ENCODE measurements around the gene MCM5. TPM values are rescaled to one million over a fixed set of nuclear protein-coding genes. Genes with fewer than 3 reads are reported as not detected.

The MCM5 gene
- total RNA-seq, 1 experiment from 2014 or later, result 112 TPM

DNA sequence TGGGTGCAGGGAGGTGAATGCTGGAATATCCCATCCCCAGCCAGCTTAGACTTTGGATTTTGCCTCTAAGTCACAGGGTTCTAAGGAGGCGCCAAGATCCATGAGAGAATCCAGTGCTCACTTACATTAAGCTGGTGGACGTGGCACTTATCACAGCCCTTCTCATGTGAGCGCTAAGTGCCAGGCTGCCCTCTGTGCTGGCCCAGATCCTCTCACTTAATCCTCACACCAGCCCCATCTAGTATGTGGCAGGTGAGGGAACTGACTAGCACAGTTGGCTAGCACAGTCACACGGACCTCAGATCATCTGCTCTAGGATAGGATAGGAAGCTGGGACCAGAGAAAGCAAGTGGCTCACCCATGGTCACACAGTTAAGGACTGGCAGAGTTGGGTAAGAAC is 15.4 kb upstream of the MCM5 start:
- intact Hi-C loops (cut with micrococcal nuclease), result no loop called here
- H3K27me3 ChIP-seq (ENCODE audit: low read length), result no peaks in the 10 kb centered on the region
- BruUV-seq (replicated peaks), result no TSS peak
- no peaks in the 10 kb centered on the region for H3K9me2 ChIP-seq (replicated peaks; ENCODE audit: low read length)
- peaks cover 9% of the 10 kb centered on the region for H3K79me2 ChIP-seq (ENCODE audit: low read length)
- H2AFZ ChIP-seq (ENCODE audit: low read length), result no peak overlapping the region
- ChIA-PET CTCF (no interaction called here), POLR2A (ENCODE audit: unreplicated experiment) (no interaction called here)
- H3K36me3 ChIP-seq (ENCODE audit: low read depth, low read length), result no peaks in the 10 kb centered on the region
- no peak for ATAC-seq
- no peak overlapping the region for H3K4me3 ChIP-seq (ENCODE audit: low read length)
- no peak for DNase-seq
- H3K4me2 ChIP-seq (ENCODE audit: low read length), result no peak overlapping the region
- H3F3A ChIP-seq (ENCODE audit: low read length, unreplicated experiment), result no peaks in the 10 kb centered on the region
- no peaks in the 10 kb centered on the region for H4K20me1 ChIP-seq (ENCODE audit: low read length)
- no peak overlapping the region for H3K9ac ChIP-seq (ENCODE audit: low read length)
- H3K27ac ChIP-seq (ENCODE audit: low read length), result no peak overlapping the region
- peaks cover 13% of the 10 kb centered on the region; the same call in 1 of the 2 replicates for H3K4me1 ChIP-seq (ENCODE audit: insufficient read depth, low read length)
- H3K9me3 ChIP-seq (ENCODE audit: low read length), result no peaks in the 10 kb centered on the region
- TF ChIP-seq EZH2phosphoT487 (IDR thresholded peaks at IDR 0.05; ENCODE audit: borderline replicate concordance, low read length), result no peak

DNA sequence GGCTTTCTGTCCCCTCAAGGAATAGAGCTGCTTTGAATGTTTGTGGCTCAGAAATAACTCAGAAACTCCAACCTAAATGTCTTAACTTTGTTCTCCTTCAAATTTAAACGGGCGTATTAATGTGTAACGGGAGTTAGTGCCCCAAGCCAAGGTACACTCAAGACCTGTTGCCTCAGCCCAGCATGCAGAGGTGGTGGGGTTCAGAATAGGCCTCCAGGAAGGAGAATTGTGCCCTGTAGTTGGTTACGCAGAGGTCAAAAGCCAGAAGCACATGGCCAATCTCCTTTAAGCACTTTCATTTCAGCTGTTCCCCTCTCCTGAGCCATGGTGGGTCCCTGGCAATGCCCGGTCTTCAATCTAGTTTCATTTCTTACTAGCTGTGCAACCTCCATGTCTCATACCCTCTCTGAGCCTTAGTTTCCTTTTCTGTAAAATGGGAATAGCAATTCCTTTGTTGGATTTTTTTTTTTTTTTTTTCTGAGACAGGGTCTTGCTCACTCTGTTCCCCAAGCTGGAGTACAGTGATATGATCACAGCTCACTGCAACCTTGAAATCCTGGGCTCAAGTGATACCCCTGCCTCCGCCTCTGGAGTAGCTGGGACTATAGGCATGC is 14.9 kb upstream of the MCM5 start:
- DNase-seq (no peak), ATAC-seq (no peak)
- Histone ChIP-seq H3K36me3 (ENCODE audit: low read depth, low read length) (no peaks in the 10 kb centered on the region), H2AFZ (ENCODE audit: low read length) (no peak overlapping the region), H3K9ac (ENCODE audit: low read length) (no peak overlapping the region), H3K27me3 (ENCODE audit: low read length) (no peaks in the 10 kb centered on the region), H3K4me2 (ENCODE audit: low read length) (no peak overlapping the region), H3K4me1 (ENCODE audit: insufficient read depth, low read length) (peaks cover 13% of the 10 kb centered on the region; the same call in 1 of the 2 replicates), H3K27ac (ENCODE audit: low read length) (no peak overlapping the region), H4K20me1 (ENCODE audit: low read length) (no peaks in the 10 kb centered on the region), H3F3A (ENCODE audit: low read length, unreplicated experiment) (no peaks in the 10 kb centered on the region), H3K9me2 (replicated peaks; ENCODE audit: low read length) (no peaks in the 10 kb centered on the region), H3K79me2 (ENCODE audit: low read length) (peaks cover 9% of the 10 kb centered on the region), H3K4me3 (ENCODE audit: low read length) (no peak overlapping the region), H3K9me3 (ENCODE audit: low read length) (no peaks in the 10 kb centered on the region)
- TF ChIP-seq EZH2 (IDR thresholded peaks at IDR 0.05; ENCODE audit: low read length, unreplicated experiment) (no peak), CTCF (conservative IDR thresholded peaks at IDR 0.05; ENCODE audit: low read depth, low read length) (no peak), EZH2phosphoT487 (IDR thresholded peaks at IDR 0.05; ENCODE audit: borderline replicate concordance, low read length) (no peak)
- POLR2A ChIA-PET (ENCODE audit: unreplicated experiment), result no interaction called here
- intact Hi-C loops (cut with micrococcal nuclease), result no loop called here
- CTCF ChIA-PET, result no interaction called here
- BruUV-seq (replicated peaks), result no TSS peak

- H3K79me2 ChIP-seq (ENCODE audit: low read length), result peaks cover 4% of the 10 kb centered on the region
- ATAC-seq (no peak), DNase-seq (no peak)
- no peak overlapping the region for H3K27ac ChIP-seq (ENCODE audit: low read length)
- H4K20me1 ChIP-seq (ENCODE audit: low read length), result no peaks in the 10 kb centered on the region
- no peak overlapping the region for H3K9ac ChIP-seq (ENCODE audit: low read length)
- TF ChIP-seq EZH2 (IDR thresholded peaks at IDR 0.05; ENCODE audit: low read length, unreplicated experiment) (no peak), CTCF (conservative IDR thresholded peaks at IDR 0.05; ENCODE audit: low read depth, low read length) (no peak), EZH2phosphoT487 (IDR thresholded peaks at IDR 0.05; ENCODE audit: borderline replicate concordance, low read length) (no peak)
- H3K9me2 ChIP-seq (replicated peaks; ENCODE audit: low read length), result no peaks in the 10 kb centered on the region
- H3K9me3 ChIP-seq (ENCODE audit: low read length), result no peaks in the 10 kb centered on the region
- no peaks in the 10 kb centered on the region for H3K27me3 ChIP-seq (ENCODE audit: low read length)
- H3K36me3 ChIP-seq (ENCODE audit: low read depth, low read length), result no peaks in the 10 kb centered on the region
- H3K4me3 ChIP-seq (ENCODE audit: low read length), result no peak overlapping the region
- ChIA-PET CTCF (no interaction called here), POLR2A (ENCODE audit: unreplicated experiment) (no interaction called here)
- H3F3A ChIP-seq (ENCODE audit: low read length, unreplicated experiment), result no peaks in the 10 kb centered on the region
- H2AFZ ChIP-seq (ENCODE audit: low read length), result no peak overlapping the region
- BruUV-seq (replicated peaks), result no TSS peak
- no peak overlapping the region for H3K4me2 ChIP-seq (ENCODE audit: low read length)
- H3K4me1 ChIP-seq (ENCODE audit: insufficient read depth, low read length), result 0 out of 2 replicates have a peak, but pooled peaks cover 4% of the 10 kb centered on the region
- intact Hi-C loops (cut with micrococcal nuclease), result no loop called here
These were observed 13.2 kb upstream of the MCM5 start for GRCh38 chr22:35386670-35387288.

Data from PC-3 (cell line).